Measurements from ENCODE around the gene STMN3.

Gene STMN3

GRCh38 chr20:63692436-63693082, 39.3 kb upstream of the STMN3 start:
- no peak for DNase-seq (ENCODE audit: low read depth)

DNA sequence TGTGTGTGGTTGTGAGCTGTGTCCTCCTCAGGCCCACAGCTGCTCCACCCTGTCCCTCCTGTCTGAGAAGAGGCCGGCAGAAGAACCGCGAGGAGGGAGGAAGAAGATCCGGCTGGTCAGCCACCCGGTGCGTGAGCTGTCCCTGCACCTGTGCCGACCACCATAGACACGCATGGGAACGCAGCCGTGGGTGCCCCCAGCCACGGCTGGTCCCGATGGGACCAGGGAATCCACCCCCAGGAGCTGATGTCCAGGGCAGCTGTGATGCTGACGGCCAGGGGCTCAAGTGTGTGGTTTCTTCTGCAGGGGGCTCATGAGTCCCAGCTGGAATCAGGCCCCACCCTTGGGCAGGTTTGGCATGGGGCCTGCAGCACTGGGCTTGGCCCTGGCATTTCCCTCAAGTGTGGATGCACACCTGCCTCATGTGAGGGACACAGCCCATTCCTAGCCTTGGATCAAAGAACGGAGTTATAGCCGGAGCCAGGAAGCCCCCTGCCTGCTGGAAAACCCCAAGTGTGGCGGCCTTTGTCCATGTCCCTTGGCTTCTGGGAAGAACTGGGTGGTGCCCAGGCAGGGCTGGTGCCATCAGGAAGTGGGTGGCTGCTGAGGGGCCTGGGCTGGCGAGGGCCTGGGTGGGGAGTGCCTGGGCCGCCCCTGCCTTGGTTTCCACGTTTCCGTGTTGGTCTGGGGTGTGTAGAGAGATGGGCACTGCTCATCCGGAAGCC, 38.6 kb upstream of the STMN3 start:
- DNase-seq (ENCODE audit: low read depth): no peak

DNA sequence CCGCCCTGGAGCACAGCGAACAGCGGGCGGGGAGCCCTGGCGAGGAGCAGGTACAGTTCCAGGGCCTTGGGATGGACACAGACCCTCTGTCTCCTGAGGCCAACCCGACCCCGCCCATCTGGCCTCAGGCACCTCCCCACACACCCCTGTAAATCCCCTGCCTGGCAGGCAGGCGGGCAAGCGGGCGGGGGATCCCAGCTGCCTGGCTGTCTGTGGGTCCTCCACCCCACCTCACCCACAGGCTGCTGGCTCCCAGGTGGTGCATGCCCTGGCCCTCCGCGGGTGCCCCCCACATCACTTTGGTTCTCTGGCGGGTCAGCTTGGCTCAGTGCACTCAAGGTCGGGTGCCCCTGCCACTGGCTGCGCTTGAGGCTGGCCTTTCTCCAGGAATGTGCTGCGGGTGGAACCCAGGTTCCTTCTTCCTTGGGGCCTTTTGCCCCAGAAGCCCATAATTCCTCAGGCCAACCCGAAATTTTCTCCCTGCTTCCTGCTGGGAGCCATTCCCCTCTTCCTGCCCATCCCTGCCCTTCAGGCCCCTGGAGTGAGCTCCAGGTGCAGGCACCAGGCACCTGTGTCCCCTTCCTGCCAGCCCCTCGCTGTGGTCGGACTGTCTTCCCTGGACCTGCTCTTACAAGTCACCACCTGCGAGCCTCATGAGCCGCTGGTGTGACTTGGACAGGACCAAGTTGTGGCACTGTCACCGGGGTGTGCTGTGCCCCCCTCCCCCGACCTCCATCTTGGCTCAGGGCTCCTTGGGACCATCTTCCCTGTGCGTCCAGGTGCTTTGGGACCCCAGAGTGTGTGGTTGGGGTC, 37.9 kb upstream of the STMN3 start:
- no peak for DNase-seq (ENCODE audit: low read depth)

DNA sequence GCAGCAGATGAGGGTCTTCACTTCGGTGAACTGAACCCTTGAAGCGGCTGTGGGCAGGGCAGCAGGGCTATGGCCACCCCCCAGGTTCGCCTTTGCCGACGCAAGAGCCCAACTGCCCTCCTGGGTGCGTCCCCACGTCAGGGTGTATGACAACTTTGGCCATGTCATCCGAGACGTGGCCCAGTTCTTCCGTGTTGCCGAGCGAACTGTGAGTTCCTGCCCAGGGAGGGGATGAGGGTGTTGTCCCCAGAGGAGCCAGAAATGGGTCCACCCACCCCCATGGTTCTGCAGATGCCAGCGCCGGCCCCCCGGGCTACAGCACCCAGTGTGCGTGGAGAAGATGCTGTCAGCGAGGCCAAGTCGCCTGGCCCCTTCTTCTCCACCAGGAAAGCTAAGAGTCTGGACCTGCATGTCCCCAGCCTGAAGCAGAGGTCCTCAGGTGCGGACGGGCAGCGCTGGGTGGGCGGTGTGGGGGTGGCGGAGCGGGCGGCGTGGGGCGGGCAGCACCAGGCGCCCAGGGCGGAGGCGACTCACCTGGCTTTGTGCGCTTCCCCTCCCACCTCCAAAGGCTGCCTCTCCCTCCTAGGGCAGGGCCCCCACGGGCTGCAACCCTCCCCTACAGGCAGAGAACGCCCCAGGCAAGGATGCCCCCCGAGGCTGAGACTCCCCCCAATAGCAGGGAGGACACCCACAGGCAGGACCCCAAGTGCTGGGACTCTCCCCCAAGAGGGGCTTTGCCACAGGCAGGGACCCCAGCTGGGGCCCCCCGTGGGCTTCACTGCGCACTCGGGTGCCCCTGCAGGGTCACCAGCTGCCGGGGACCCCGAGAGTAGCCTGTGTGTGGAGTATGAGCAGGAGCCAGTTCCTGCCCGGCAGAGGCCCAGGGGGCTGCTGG, 37.0 kb upstream of the STMN3 start:
- no peak for DNase-seq (ENCODE audit: low read depth)

DNA sequence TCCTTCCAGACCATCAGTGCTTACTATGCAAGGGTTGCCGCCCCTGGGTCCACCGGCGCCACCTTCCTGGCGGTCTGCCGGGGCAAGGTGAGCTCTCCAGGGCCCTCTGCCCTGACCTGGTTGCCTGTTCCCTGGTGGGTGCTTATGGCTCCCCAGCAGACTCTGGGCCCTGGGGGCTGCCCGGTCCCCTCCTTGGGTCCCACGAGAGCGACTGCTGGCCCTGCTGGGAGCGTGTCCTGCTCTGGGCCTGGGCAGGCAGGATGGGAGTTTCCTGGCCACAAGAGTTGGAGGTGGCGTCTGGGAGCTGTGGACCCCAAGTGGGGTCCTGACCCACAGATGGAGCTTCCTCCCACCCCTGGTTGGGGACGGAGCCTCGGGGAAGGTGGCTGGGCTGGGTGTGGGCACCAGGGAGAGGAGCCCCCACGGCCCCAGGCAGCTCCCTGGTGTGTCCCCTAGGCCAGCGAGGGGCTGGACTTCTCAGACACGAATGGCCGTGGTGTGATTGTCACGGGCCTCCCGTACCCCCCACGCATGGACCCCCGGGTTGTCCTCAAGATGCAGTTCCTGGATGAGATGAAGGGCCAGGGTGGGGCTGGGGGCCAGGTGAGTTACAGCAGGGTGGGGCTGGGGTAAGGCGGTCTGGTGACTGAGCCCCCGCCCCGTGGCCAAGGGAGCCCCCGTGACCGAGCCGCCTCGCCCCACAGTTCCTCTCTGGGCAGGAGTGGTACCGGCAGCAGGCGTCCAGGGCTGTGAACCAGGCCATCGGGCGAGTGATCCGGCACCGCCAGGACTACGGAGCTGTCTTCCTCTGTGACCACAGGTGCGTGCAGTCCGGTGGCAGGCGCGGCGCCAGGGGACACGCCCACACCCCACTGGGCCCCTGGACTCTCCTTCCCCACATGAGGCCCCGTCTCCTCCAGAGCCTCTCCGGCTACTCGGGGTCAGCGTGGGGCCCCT, 36.1 kb upstream of the STMN3 start:
- DNase-seq (ENCODE audit: low read depth): no peak

DNA sequence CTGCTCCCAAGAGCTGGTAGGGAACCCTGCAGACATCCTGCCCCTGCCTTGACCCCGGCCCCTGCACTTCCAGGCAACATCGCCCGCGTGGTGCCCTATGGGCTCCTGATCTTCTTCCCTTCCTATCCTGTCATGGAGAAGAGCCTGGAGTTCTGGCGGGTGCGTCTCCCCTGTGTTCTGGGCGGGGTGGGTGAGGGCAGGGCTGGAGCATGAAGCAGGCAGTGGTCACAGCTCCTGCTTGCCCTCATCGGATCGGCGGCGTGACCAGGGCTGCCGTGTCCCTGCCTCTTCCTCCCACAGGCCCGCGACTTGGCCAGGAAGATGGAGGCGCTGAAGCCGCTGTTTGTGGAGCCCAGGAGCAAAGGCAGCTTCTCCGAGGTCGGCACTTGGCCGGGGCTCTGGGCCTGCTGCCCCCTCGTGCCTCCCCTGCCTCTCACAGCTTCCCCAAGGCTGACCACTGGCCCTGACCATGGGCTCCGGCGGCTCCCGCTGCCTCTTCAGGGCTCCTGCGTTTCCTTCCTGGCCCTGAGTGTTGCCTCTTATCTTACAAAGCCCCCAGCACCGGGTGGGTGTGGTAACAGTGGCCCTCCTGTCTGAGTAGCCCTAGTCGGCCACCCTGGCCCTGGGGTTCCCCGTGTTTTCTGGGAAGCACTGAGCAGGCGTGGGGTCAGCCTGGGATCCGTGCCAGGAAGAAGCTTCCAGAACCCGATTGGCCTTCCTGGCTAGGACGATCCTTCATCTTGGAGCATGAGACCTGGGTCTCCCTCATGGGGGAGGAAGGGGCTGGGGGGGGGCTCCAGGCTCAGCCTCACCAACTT, 35.2 kb upstream of the STMN3 start:
- DNase-seq (ENCODE audit: low read depth): no peak

- no peak for DNase-seq (ENCODE audit: low read depth)
These were observed 34.4 kb upstream of the STMN3 start for GRCh38 chr20:63687419-63688178.

DNA sequence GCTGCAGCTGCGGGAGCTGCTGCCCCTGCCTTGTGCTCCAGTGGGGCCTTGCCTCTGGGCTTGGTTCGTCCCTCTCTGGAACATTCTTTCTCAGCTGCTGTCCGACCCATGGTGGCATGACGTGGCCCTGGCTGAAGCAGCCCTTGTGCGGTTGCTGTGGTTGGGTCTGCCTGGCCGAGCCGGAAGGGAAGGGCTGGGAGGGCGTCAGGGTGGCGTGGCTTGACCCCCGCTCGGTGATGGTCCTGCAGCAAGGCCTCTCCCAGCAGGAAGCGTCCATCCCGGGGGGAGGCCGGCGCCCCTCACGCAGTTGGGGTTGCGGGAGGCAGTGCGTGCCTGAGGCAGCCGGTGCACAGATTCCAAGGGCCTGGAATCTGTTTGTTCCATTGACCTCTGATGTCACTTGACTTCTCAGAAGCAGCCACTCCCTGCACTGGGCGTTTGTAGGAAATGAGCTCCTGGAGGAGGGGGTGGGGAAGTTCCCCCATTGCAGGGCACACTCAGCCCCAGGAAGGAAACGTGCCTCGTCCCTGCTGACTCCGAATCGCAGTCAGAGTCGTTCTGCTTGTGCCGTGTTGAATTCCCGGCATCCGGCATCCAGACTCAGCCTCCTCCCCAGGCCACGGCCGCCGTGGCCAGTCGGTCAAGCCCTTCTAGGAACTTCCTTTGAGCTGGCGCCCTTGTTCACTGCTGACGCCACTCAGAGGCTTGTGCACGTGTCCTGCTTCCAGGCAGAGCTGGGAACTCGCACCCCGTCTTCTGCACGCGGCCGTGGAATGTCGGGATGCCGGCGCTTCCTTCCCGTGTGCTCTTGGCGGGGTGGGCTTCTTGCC, 33.5 kb upstream of the STMN3 start:
- DNase-seq (ENCODE audit: low read depth): peak; percentile 25

DNA sequence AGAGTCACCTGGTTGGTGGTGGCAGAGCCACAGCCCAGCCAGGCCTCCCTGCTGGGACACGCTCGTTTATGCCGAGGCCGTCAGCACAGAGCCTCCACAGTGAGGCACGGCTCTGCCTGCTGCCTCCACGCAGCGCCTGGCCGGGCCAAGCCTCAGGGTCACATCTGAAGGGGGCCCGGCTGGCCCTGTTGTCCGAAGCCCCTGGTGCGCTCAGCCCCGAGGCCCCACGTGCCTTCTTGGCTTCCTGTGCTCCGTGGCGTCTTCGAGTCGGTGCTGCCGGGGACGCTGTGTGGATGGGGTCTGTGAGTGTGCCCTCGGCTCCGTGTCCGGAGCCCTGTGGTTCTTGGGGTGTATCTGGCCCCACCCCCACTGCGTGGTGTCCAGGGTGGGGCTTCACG, 32.9 kb upstream of the STMN3 start:
- no peak for DNase-seq (ENCODE audit: low read depth)

- no peak for DNase-seq (ENCODE audit: low read depth)
These were observed 32.2 kb upstream of the STMN3 start for GRCh38 chr20:63685269-63686026.

- no peak for DNase-seq (ENCODE audit: low read depth)
These were observed 29.3 kb upstream of the STMN3 start for GRCh38 chr20:63682384-63683139.

DNA sequence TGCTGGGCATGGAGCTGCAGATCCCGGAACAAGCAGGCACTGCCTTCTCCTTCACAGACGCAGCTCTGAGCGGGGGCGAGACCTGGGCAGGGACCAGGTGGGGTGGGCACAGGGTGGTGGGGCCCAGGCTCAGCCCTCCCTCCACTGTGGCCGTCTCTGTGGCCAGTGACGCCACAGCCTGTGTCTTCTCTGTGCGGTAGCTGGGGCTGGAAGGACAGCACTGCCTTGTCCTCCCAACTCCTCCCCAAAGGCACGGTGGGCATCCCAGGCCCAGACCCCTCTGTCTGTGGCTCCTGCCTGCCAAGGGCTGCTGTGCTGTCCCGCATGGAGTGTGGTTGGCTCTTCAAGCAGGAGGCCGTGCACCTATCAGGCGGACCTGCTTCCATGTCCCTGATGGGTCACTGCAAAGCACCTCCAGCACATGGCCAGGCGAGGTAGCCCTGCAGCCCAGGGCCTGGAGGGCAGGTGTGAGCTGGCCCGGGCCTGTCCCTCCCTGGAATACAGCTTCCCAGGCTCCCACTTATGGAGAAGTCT, 28.5 kb upstream of the STMN3 start:
- no peak for DNase-seq (ENCODE audit: low read depth)

- no peak for DNase-seq (ENCODE audit: low read depth)
These were observed 27.8 kb upstream of the STMN3 start for GRCh38 chr20:63680857-63681608.

GRCh38 chr20:63680427-63680826, 27.2 kb upstream of the STMN3 start:
- DNase-seq (ENCODE audit: low read depth): no peak

DNA sequence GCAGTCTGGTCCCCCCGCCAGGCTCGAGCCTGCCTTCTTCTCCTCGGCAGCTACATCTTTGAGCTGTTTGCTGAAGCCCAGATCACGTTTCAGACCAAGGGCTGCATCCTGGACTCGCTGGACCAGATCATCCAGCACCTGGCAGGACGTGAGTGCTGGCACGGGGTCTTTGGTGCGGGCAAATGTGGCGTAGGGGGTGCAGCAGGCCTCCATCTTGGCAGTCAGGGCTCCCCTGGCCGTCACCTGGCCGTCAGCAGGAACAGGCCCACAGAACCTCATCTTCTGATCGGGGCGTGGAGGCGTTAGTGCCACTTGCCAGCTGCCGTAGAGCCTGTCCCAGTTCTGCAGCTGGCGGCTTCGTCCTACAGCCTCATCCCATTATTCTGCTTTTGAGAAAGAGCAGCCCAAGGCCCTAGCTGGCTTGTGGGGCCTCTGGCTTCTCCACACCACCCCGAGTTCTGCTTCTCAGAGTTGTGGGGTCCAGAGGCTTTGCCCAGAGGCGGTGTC, 26.6 kb upstream of the STMN3 start:
- no peak for DNase-seq (ENCODE audit: low read depth)

Data from stimulated activated CD8-positive, alpha-beta memory T cell treated with anti-CD3 and anti-CD28 coated beads, Interleukin-12 subunit alpha, Interleukin-12 subunit beta, amount 100 ng/mL, for 4 hours (primary cell).